ENCODE measurements around the gene ASAP2.

DNA sequence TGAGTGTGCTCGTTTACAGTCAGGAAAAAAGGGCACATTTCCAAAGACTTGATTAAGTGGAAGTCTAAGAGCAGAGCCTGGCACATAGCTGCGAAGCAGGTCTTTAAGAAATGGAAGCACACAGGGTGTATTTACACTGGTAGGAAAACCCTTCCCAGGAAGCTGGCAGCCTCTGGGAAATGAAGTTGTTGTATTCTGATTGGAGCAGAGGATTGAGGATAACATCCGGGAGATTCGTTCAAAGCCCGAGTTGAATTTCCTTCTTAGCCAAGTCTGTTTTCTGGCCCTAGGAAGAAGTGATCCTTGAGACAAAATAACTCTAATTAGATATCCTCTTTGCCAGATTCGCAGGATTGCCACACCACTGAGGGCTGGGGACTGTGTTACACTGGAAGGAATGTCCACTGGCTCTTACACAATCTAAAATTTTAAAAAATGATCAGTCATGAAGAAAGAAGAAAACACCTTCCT, 140.8 kb downstream of the ASAP2 start:
- no peak for TF ChIP-seq CTCF (conservative IDR thresholded peaks at IDR 0.05; ENCODE audit: low read length)
- TF ChIP-seq EZH2phosphoT487 (IDR thresholded peaks at IDR 0.05; ENCODE audit: borderline replicate concordance, low read depth, low read length), result no peak
